Right lobe of liver (tissue), 6 donors: ENCODE results near the gene NDUFA6. TPM values are rescaled to one million over a fixed set of nuclear protein-coding genes. Genes with fewer than 3 reads are reported as not detected.
"Not testable (repeated sequence)": the region's sequence is repeated elsewhere in the genome, so short reads cannot be mapped to it uniquely, and the experiment has no call there.

Experiments
- ATAC-seq, 4 donors: fragments of 200-7000 bp; cut with Tn5 transposase; one replicate each; pipeline ENCODE4 v1.9.1; 2020; ENCODE audit warnings: mild to moderate bottlenecking in 4 of 4, moderate library complexity in 4 of 4
- DNase-seq, 3 donors: peaks; one replicate each; pipeline ENCODE4 v3.0.0-alpha.2; 2020
- H3K27ac ChIP-seq, 3 donors: fragments of 200-600 bp; one replicate each; pipeline ENCODE4 v1.8.0; 2022
- H3K27me3 ChIP-seq, 2 donors: fragments of 200-600 bp; one replicate each; pipeline ENCODE4 v1.8.0; 2022
- H3K36me3 ChIP-seq, 4 donors: fragments of 200-600 bp; sonication (generic) in 1 of 4; one replicate each; pipeline versions ENCODE4 v1.5.1 to v1.8.0; 2017 to 2022; ENCODE audit warnings: control low read depth in 1 of 4
- H3K4me1 ChIP-seq, 4 donors: fragments of 200-600 bp; sonication (generic) in 1 of 4; one replicate each; pipeline versions ENCODE4 v1.5.1 to v1.8.0; 2017 to 2022; ENCODE audit warnings: control low read depth in 1 of 4
- H3K4me3 ChIP-seq, 3 donors: fragments of 200-600 bp; one replicate each; pipeline ENCODE4 v1.8.0; 2022
- H3K9me3 ChIP-seq, 4 donors: fragments of 200-600 bp; sonication (generic) in 1 of 4; one replicate each; pipeline versions ENCODE4 v1.5.1 to v1.8.0; 2017 to 2022; ENCODE audit warnings: control low read depth in 1 of 4
- POLR2A ChIP-seq: fragments of 450-650 bp; IDR thresholded peaks from one replicate; pipeline ENCODE4 v1.6.1; 2017; ENCODE audit warnings: antibody characterized with exemption, mild to moderate bottlenecking
- WGBS: methylation state at CpG from one replicate; pipeline ENCODE4 v1.1.6; 2018; ENCODE audit warnings: low coverage, low lambda C conversion rate; ENCODE audit not compliant: insufficient coverage; ENCODE audit errors: missing lambda C conversion rate; 5-methylcytosine and 5-hydroxymethylcytosine counted together
- intact Hi-C, 2 donors: fragments of 100-400 bp; cut with DNase I; formaldehyde crosslinking; loops; one replicate each; pipeline versions ENCODE4 v1.11.2 to v1.14.1; 2022
- total RNA-seq, 6 experiments: library from RNA; depleted of rRNA in 2 of 6; stranded (reverse); fragments of >200 nt in 2 of 6; fragmentation: NEBNext Ultra II Directional in 3 of 6; extraction: Animal tissue kit (Norgen Biotek cat#: 25700) in 3 of 6; gene quantifications; one replicate each; pipeline versions ENCODE4 v1.1.0 to v1.2.4, GENCODE V29; 2016 to 2023
- TF ChIP-seq, protein P1 (sequence below), 4 donors: fragments of 200-600 bp in 3 of 4; fragments of 450-650 bp in 1 of 4; IDR thresholded peaks; one replicate each; pipeline versions ENCODE4 v1.5.1 to v1.8.0; 2016 to 2022; ENCODE audit warnings: antibody characterized with exemption in 4 of 4, mild to moderate bottlenecking in 2 of 4
- donor health status: DM: no; HTN: yes; CAD: no.
- donor health status: DM: no; HTN: no; CAD: no.
- donor health status: DM: no; HTN: no; CAD: no.
- donor health status: DM: no; HTN: yes; CAD: no.
- donor health status: DM: no; HTN: yes; CAD: no.

NDUFA6 gene
- total RNA-seq, 6 experiments from 2014 or later: 34.9 to 67.5 (median 51.6) TPM

DNA sequence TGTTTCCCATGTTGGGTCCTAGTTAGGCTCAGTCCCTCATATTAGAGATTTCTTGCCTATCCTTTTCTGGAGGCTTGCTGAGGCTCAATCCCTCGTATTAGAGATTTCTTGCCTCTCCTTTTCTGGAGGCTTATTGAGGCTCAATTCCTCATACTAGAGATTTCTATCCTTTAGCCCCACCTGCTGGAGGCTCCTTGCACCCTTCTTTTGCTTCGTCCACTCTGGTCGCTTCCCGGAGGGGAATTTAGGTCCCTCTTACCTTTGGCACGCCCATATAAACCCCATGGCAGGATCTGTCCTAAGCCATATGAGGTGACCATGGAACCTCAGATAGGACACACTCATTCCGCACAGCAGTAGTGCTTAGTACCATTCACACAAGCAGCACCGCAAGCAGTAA is 24.1 kb upstream of the NDUFA6 start:
- 100% methylated on average over 1 of the region's 7 CpGs for WGBS
- Histone ChIP-seq H3K27ac (no peak overlapping the region), H3K4me3 (no peak overlapping the region), H3K27me3 (no peaks in the 10 kb centered on the region), H3K36me3 (no peaks in the 10 kb centered on the region), H3K4me1 (peaks cover 0 to 7% (median 0%) of the 10 kb centered on the region in 4 donors), H3K9me3 (no peaks in the 10 kb centered on the region)
- no peak for TF ChIP-seq POLR2A
- TF ChIP-seq, protein P1, sequence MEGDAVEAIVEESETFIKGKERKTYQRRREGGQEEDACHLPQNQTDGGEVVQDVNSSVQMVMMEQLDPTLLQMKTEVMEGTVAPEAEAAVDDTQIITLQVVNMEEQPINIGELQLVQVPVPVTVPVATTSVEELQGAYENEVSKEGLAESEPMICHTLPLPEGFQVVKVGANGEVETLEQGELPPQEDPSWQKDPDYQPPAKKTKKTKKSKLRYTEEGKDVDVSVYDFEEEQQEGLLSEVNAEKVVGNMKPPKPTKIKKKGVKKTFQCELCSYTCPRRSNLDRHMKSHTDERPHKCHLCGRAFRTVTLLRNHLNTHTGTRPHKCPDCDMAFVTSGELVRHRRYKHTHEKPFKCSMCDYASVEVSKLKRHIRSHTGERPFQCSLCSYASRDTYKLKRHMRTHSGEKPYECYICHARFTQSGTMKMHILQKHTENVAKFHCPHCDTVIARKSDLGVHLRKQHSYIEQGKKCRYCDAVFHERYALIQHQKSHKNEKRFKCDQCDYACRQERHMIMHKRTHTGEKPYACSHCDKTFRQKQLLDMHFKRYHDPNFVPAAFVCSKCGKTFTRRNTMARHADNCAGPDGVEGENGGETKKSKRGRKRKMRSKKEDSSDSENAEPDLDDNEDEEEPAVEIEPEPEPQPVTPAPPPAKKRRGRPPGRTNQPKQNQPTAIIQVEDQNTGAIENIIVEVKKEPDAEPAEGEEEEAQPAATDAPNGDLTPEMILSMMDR (IDR thresholded peaks at IDR 0.05): peak in 2 of 4 donors; percentile 27 to 37
- intact Hi-C loops: no loop called here
- ATAC-seq (peak in 1 of 4 donors; percentile 30), DNase-seq (no peak)

DNA sequence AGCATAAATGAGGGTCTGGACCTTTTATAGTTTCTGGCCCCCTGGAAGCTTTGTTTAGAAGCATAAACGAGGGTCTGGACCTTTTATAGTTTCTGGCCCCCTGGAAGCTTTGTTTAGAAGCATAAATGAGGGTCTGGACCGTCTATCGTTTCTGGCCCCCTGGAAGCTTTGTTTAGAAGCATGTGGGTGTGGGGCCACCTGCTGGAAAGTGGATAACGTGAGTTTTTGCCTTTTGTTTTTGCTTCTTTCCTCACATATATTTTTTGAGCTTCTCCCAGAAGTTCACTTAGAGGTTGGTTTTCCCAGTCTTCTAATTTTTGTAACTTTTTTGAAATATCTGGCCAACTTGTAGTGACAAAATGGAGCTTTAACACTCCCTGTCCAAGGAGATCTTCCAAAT is 22.2 kb upstream of the NDUFA6 start:
- TF ChIP-seq, protein P1 (IDR thresholded peaks at IDR 0.05): peak; percentile 16 to 38 (median 22)
- ATAC-seq, H3K4me3 ChIP-seq, H3K9me3 ChIP-seq, H3K36me3 ChIP-seq, H3K27ac ChIP-seq, H3K27me3 ChIP-seq, H3K4me1 ChIP-seq, intact Hi-C loops, DNase-seq: not testable (repeated sequence)
- WGBS: 3% methylated on average over 4 of the region's 4 CpGs

DNA sequence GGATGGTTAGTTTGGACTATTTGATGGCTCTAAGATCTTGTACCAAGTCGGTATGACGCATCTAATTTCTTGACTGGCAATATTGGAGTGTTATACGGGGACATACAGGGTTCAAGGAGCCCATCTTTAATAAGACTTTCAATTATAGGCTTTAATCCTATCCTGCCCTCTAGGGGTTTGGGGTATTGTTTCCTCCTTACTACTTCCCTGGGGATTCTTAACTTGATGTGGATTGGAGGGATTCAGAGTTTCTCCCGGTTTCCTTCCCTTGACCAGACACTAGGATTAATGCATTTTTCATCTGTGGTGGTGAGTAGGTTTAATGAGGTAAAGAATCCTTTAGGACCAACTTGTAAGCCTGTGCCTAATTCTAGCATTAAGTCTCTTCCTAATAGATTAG is 21.2 kb upstream of the NDUFA6 start:
- H3K4me1 ChIP-seq: peaks cover 0 to 9% (median 0%) of the 10 kb centered on the region in 4 donors
- TF ChIP-seq POLR2A: no peak
- TF ChIP-seq, protein P1 (IDR thresholded peaks at IDR 0.05): no peak
- intact Hi-C loops: no loop called here
- no peak overlapping the region for H3K27ac ChIP-seq
- H3K36me3 ChIP-seq: no peaks in the 10 kb centered on the region
- H3K27me3 ChIP-seq: no peaks in the 10 kb centered on the region
- 68% methylated on average over 3 of the region's 4 CpGs for WGBS
- ATAC-seq (no peak), DNase-seq (no peak)
- H3K4me3 ChIP-seq: no peak overlapping the region
- H3K9me3 ChIP-seq: no peaks in the 10 kb centered on the region

DNA sequence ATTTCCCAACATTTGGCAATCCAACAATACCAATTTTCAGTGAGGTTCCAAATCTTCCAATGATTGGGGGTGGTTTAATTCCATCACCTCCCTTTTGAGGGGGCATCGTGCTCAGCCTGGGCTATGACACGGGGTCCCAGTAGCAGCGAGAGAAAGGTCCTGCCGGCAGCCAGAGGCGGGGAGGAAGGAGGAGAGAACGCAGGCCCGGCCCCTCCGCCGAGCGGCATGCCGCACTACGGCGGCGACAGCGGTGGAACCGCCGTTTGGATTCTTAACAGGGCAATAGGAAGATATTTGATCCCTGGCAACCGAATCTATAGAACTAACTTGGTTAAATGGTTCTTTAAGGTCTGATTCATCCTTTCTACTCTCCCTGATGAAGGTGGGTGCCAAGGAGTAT is 18.3 kb upstream of the NDUFA6 start:
- no peak overlapping the region for H3K4me3 ChIP-seq
- intact Hi-C loops: no loop called here
- H3K27ac ChIP-seq: no peak overlapping the region
- WGBS: 32% methylated on average over 3 of the region's 18 CpGs
- no peaks in the 10 kb centered on the region for H3K27me3 ChIP-seq
- no peak for DNase-seq
- peaks cover 0 to 3% (median 0%) of the 10 kb centered on the region in 4 donors for H3K4me1 ChIP-seq
- H3K9me3 ChIP-seq: peaks cover 0 to 6% (median 0%) of the 10 kb centered on the region in 4 donors
- TF ChIP-seq, protein P1 (IDR thresholded peaks at IDR 0.05): no peak
- TF ChIP-seq POLR2A: no peak
- no peaks in the 10 kb centered on the region for H3K36me3 ChIP-seq
- ATAC-seq: no peak

DNA sequence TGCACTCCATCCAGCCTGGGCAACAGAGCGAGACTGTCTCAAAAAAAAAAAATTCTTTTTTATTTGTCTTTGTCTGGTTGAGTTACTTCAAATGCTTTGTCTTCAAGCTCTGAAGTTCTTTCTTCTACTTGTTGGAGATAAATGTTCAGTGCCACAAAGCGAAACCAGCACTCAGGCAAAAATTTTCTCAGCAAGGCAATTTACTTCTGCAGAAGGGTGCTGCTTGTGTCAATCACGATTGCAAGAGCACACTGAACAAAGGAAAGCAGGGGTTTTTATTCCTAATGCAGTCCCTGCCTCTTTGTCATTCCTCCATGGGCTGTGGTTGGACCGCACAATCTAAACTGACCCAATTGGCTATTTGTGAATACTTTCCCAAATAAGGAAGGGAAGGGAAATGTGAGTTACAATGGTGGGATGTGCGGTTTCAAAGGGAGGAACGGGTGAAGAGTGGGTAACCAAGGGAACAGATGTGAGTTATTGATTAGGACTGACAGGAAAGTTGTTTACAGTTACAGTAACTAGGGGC is 13.8 kb upstream of the NDUFA6 start:
- H3K27me3 ChIP-seq, DNase-seq, ATAC-seq, H3K4me3 ChIP-seq, H3K36me3 ChIP-seq, H3K4me1 ChIP-seq, H3K27ac ChIP-seq, intact Hi-C loops: not testable (repeated sequence)
- WGBS: 98% methylated on average over 4 of the region's 6 CpGs
- peaks cover 0 to 14% (median 2%) of the 10 kb centered on the region in 4 donors for H3K9me3 ChIP-seq
